ENCODE measurements around the gene TAF10. TPM values are rescaled to one million over a fixed set of nuclear protein-coding genes. Genes with fewer than 3 reads are reported as not detected.

TAF10 gene
- total and polyA plus RNA-seq, 2 of the 13 experiments (the other 11 are each of a cell fraction or from before 2014, with no cell fraction given): 71.3 to 134 TPM

- TF ChIP-seq HNF1A (IDR thresholded peaks at IDR 0.05; ENCODE audit: low read depth) (no peak), HNF1A (CRISPR knock-in tag; IDR thresholded peaks at IDR 0.05; ENCODE audit: borderline replicate concordance) (0 out of 2 replicates have a peak, but pooled peaks have one; percentile 46), SP5 (CRISPR knock-in tag; IDR thresholded peaks at IDR 0.05; ENCODE audit: borderline replicate concordance, low read depth) (peak; percentile 97), FOXA1 (IDR thresholded peaks at IDR 0.05) (no peak), FOXA1 (CRISPR knock-in tag; IDR thresholded peaks at IDR 0.05) (peak; percentile 77), ETS1 (CRISPR knock-in tag; IDR thresholded peaks at IDR 0.05) (no peak), MAX (IDR thresholded peaks at IDR 0.05) (peak; percentile 48; the same call in 1 of the 2 replicates), MYPOP (CRISPR knock-in tag; IDR thresholded peaks at IDR 0.05) (0 out of 2 replicates have a peak, but pooled peaks have one; percentile 29), HNF4A (CRISPR knock-in tag; IDR thresholded peaks at IDR 0.05) (no peak), TBX2 (CRISPR knock-in tag; IDR thresholded peaks at IDR 0.05; ENCODE audit: borderline replicate concordance) (peak; percentile 75), CBFB (CRISPR knock-in tag; IDR thresholded peaks at IDR 0.05) (peak; percentile 71; the same call in 1 of the 2 replicates), FOXP1 (IDR thresholded peaks at IDR 0.05) (no peak), FOXP1 (CRISPR knock-in tag; IDR thresholded peaks at IDR 0.05) (peak; percentile 28; the same call in 1 of the 2 replicates), PATZ1 (CRISPR knock-in tag; IDR thresholded peaks at IDR 0.05) (peak; percentile 49; the same call in 1 of the 2 replicates), RXRB (CRISPR knock-in tag; IDR thresholded peaks at IDR 0.05; ENCODE audit: borderline replicate concordance) (peak; percentile 56; the same call in 1 of the 2 replicates), ZNF703 (CRISPR knock-in tag; IDR thresholded peaks at IDR 0.05; ENCODE audit: borderline replicate concordance) (peak; percentile 64; the same call in 1 of the 2 replicates), ZFP91 (CRISPR knock-in tag; IDR thresholded peaks at IDR 0.05; ENCODE audit: borderline replicate concordance) (0 out of 2 replicates have a peak, but pooled peaks have one; percentile 20), NR2F1 (CRISPR knock-in tag; IDR thresholded peaks at IDR 0.05) (peak; percentile 87 to 93), NR2F2 (IDR thresholded peaks at IDR 0.05; ENCODE audit: borderline replicate concordance, low read depth) (peak; percentile 96)
Observed at GRCh38 chr11:6654281-6655019, 42.4 kb upstream of the TAF10 start (continued).

Data from HepG2 (cell line).